K562 (cell line): ENCODE measurements around the gene WDR27. TPM values are rescaled to one million over a fixed set of nuclear protein-coding genes. Genes with fewer than 3 reads are reported as not detected.
A peak's percentile ranks its signal among the peaks of the same experiment; 100 is the strongest.

ENCODE experiments used
- ATAC-seq: fragments of 200-7000 bp; cut with Tn5 transposase; 3 replicates; pipeline ENCODE4 v1.9.1; 2020; ENCODE audit warnings: moderate library complexity
- BruUV-seq: library from RNA; stranded (reverse); fragments of 400-500 nt; replicated peaks from 2 replicates; lab custom pipeline; 2021; lab: Mats Ljungman, UMichigan
- CTCF ChIA-PET: fragments of 300-600 bp; formaldehyde crosslinking; extraction: SDS; loops from one replicate; lab custom pipeline; 2021; ENCODE audit warnings: low intra/inter-chr PET ratio; lab: Yijun Ruan, JAX
- POLR2A ChIA-PET: fragments of 300-600, 350-650 bp; sonication (Branson Sonifier 250); formaldehyde crosslinking; extraction: SDS; loops from one replicate; lab custom pipeline; 2021; ENCODE audit warnings: antibody characterized with exemption, inconsistent platforms; lab: Yijun Ruan, JAX
- DNase-seq, 4 experiments: peaks; one replicate each; pipeline versions ENCODE4 v3.0.0 to v3.0.0-alpha.2; 2011 to 2018; ENCODE audit warnings: low spot score in 3 of 4, mixed read lengths in 3 of 4; ENCODE audit errors: extremely low read depth in 1 of 4
- FAIRE-seq: peaks from 2 replicates; lab custom pipeline; 2011; peaks lifted over from hg19 to GRCh38; lab: Jason Lieb, UNC
- H2AFZ ChIP-seq: 2 replicates; pipeline ENCODE4 v1.6.0; 2011; ENCODE audit warnings: low read depth, low read length, control low read depth, inconsistent platforms
- H3K27ac ChIP-seq: fragments of 200-600 bp; 3 replicates; pipeline ENCODE4 v1.8.0; 2011; ENCODE audit warnings: low read depth, mild to moderate bottlenecking, control low read depth, inconsistent platforms, low read length, moderate library complexity, mixed read lengths; ENCODE audit errors: extremely low read depth
- H3K27me3 ChIP-seq, 2 experiments: fragments of 300-600 bp in 1 of 2; 2 replicates in 1 of 2; 3 replicates in 1 of 2; pipeline versions ENCODE4 v1.6.0 to v1.8.0; 2011; ENCODE audit warnings: inconsistent platforms in 2 of 2, low read length in 2 of 2, mild to moderate bottlenecking in 1 of 2, mixed read lengths in 1 of 2, moderate library complexity in 1 of 2; ENCODE audit not compliant: control insufficient read depth in 2 of 2, insufficient read depth in 2 of 2
- H3K36me3 ChIP-seq: fragments of 300-600 bp; 3 replicates; pipeline ENCODE4 v1.8.0; 2011; ENCODE audit warnings: mild to moderate bottlenecking, low read length, inconsistent platforms; ENCODE audit not compliant: control insufficient read depth, insufficient read depth
- H3K4me1 ChIP-seq, 2 experiments: fragments of 200-600 bp in 1 of 2; replicated peaks in 1 of 2; 2 replicates in 1 of 2; 3 replicates in 1 of 2; pipeline versions ENCODE4 v1.5.1 to v1.8.0; 2011; ENCODE audit warnings: inconsistent platforms in 2 of 2, low read length in 2 of 2, mild to moderate bottlenecking in 1 of 2, mixed read lengths in 1 of 2, moderate library complexity in 1 of 2; ENCODE audit not compliant: control insufficient read depth in 2 of 2, insufficient read depth in 2 of 2
- H3K4me2 ChIP-seq: 2 replicates; pipeline ENCODE4 v1.6.1; 2011; ENCODE audit warnings: low read length, control low read depth, inconsistent platforms, mixed read lengths; ENCODE audit not compliant: insufficient read depth
- H3K4me3 ChIP-seq: fragments of 200-600 bp; sonication (generic), shearing (Covaris generic); 2 replicates; pipeline ENCODE4 v1.5.1; 2016; ENCODE audit warnings: control low read depth, inconsistent platforms
- H3K79me2 ChIP-seq: fragments of 200-600 bp; 3 replicates; pipeline ENCODE4 v1.8.0; 2011; ENCODE audit warnings: low read length, inconsistent platforms; ENCODE audit not compliant: control insufficient read depth, insufficient read depth
- H3K9ac ChIP-seq, 2 experiments: 2 replicates each; pipeline versions ENCODE4 v1.6.0 to v1.6.1; 2011; ENCODE audit warnings: low read depth in 2 of 2, low read length in 2 of 2, control low read depth in 1 of 2, inconsistent platforms in 1 of 2, mild to moderate bottlenecking in 1 of 2, mixed read lengths in 1 of 2; ENCODE audit not compliant: insufficient read depth in 1 of 2
- H3K9me1 ChIP-seq: one replicate; pipeline ENCODE4 v1.6.0; 2011; ENCODE audit warnings: inconsistent platforms, mild to moderate bottlenecking, low read length, moderate library complexity; ENCODE audit not compliant: control insufficient read depth, insufficient read depth
- H3K9me3 ChIP-seq: replicated peaks from 2 replicates; pipeline ENCODE4 v1.5.1; 2011; ENCODE audit warnings: low read depth, low read length, inconsistent platforms; ENCODE audit not compliant: control insufficient read depth, insufficient read depth
- H4K20me1 ChIP-seq: replicated peaks from 2 replicates; pipeline ENCODE4 v1.6.1; 2011; ENCODE audit warnings: low read length, inconsistent platforms, mixed read lengths; ENCODE audit not compliant: control insufficient read depth, insufficient read depth
- BACH1 ChIP-seq: fragments of 200-800 bp; sonication (Bioruptor generic); IDR thresholded peaks from 2 replicates; pipeline ENCODE4 v1.6.1; 2016; ENCODE audit warnings: missing genetic modification characterization, missing compliant biosample characterization
- CBFA2T2 ChIP-seq: fragments of 450-650 bp; conservative IDR thresholded peaks from 2 replicates; pipeline ENCODE4 v1.6.1; 2017; ENCODE audit warnings: mild to moderate bottlenecking
- CBX3 ChIP-seq, 2 experiments: IDR thresholded peaks; 1 replicate in 1 of 2; 2 replicates in 1 of 2; pipeline ENCODE4 v1.6.1; 2012; ENCODE audit warnings: inconsistent platforms in 2 of 2, low read length in 2 of 2, borderline replicate concordance in 1 of 2, control low read depth in 1 of 2
- CCNT2 ChIP-seq: IDR thresholded peaks from 2 replicates; pipeline ENCODE4 v1.6.1; 2011; ENCODE audit warnings: borderline replicate concordance, low read depth, mild to moderate bottlenecking, moderate library complexity, mixed read lengths, low read length; ENCODE audit not compliant: insufficient read length; ENCODE audit errors: extremely low read depth
- ELF1 ChIP-seq: fragments of 200-800 bp; sonication (Bioruptor generic); IDR thresholded peaks from 2 replicates; pipeline ENCODE4 v1.6.1; 2016; ENCODE audit warnings: missing genetic modification characterization, missing compliant biosample characterization
- HNRNPK ChIP-seq: fragments of 200-400 bp; formaldehyde crosslinking; IDR thresholded peaks from one replicate; pipeline ENCODE4 v1.6.1; 2018; ENCODE audit warnings: mild to moderate bottlenecking, low read depth, low read length; ENCODE audit not compliant: poor library complexity, severe bottlenecking
- NFIX ChIP-seq: fragments of 250-450 bp; sonication (Bioruptor Pico); IDR thresholded peaks from 2 replicates; pipeline ENCODE4 v1.4.0; 2020; ENCODE audit warnings: low read depth, mild to moderate bottlenecking, moderate library complexity
- PHF20 ChIP-seq: fragments of 450-650 bp; IDR thresholded peaks from 2 replicates; pipeline ENCODE4 v1.6.1; 2018; ENCODE audit not compliant: partially characterized antibody
- PHF21A ChIP-seq: fragments of 450-650 bp; IDR thresholded peaks from 2 replicates; pipeline ENCODE4 v1.6.1; 2017; ENCODE audit warnings: low read depth, borderline replicate concordance
- SIN3A ChIP-seq, 2 experiments: fragments of 150-350 bp in 1 of 2; IDR thresholded peaks; 2 replicates each; pipeline ENCODE4 v1.6.1; 2011 to 2016; ENCODE audit warnings: borderline replicate concordance in 2 of 2, low read depth in 2 of 2, low read length in 2 of 2, mild to moderate bottlenecking in 2 of 2, moderate library complexity in 2 of 2; ENCODE audit not compliant: control insufficient read depth in 1 of 2
- SMARCE1 ChIP-seq: fragments of 450-650 bp; IDR thresholded peaks from 2 replicates; pipeline ENCODE4 v1.7.1; 2016; ENCODE audit warnings: mild to moderate bottlenecking
- TAF15 ChIP-seq: fragments of 200-400 bp; formaldehyde crosslinking; IDR thresholded peaks from 2 replicates; pipeline ENCODE4 v1.6.1; 2017; ENCODE audit warnings: mild to moderate bottlenecking, low read depth, low read length, moderate library complexity
- TBL1XR1 ChIP-seq, 2 experiments: IDR thresholded peaks; 2 replicates each; pipeline ENCODE4 v1.6.1; 2012; ENCODE audit warnings: improper control_type of control experiment in 2 of 2, low read length in 2 of 2, mild to moderate bottlenecking in 1 of 2
- ZBTB34 ChIP-seq: fragments of 250-450 bp; sonication (Bioruptor Pico); IDR thresholded peaks from 2 replicates; pipeline ENCODE4 v1.8.0; 2021; ENCODE audit warnings: mild to moderate bottlenecking, moderate library complexity
- ZNF263 ChIP-seq: sonication (generic); formaldehyde crosslinking; IDR thresholded peaks from 2 replicates; pipeline ENCODE4 v1.8.0; 2022; ENCODE audit warnings: mild to moderate bottlenecking, missing genetic modification reagents, borderline replicate concordance
- ZNF398 ChIP-seq: fragments of 250-450 bp; sonication (Bioruptor Pico); IDR thresholded peaks from 2 replicates; pipeline ENCODE4 v1.8.0; 2021; ENCODE audit warnings: moderate library complexity, mild to moderate bottlenecking, inconsistent platforms
- ZNF511 ChIP-seq: sonication (generic); formaldehyde crosslinking; IDR thresholded peaks from 2 replicates; pipeline ENCODE4 v1.8.0; 2022; ENCODE audit warnings: mild to moderate bottlenecking, missing genetic modification reagents
- WGBS: fragments of 100-300 bp; shearing (Covaris generic); methylation state at CpG from one replicate; pipeline ENCODE4 v1.1.6; 2016; ENCODE audit warnings: low coverage, mixed read lengths; ENCODE audit not compliant: insufficient coverage; ENCODE audit errors: missing lambda C conversion rate; 5-methylcytosine and 5-hydroxymethylcytosine counted together
- in situ Hi-C: fragments of 300-500 bp; cut with MboI; formaldehyde crosslinking; loops from 4 replicates; pipeline ENCODE4 v1.15.0; 2018; ENCODE audit warnings: inconsistent platforms, mixed read lengths
- intact Hi-C: fragments of 100-400 bp; cut with micrococcal nuclease; formaldehyde crosslinking; loops from 2 replicates; pipeline ENCODE4 v1.14.2; 2022
- polyA plus RNA-seq, 8 experiments: library from polyadenylated mRNA; depleted of rRNA in 4 of 8; stranded (reverse) in 5 of 8; unstranded in 3 of 8; fragments of >200 nt; fragmentation: Nextera tagmentation in 2 of 8; fragmentation: Illumina TruSeq in 1 of 8; extraction: Ambion mirVana in 2 of 8; extraction: Trizol in 1 of 8; gene quantifications; 2 replicates each; pipeline versions ENCODE4 v1.2.1 to v1.2.3, GENCODE V29; 2011 to 2014; ENCODE audit warnings: inconsistent platforms in 1 of 8, missing spikeins in 1 of 8
- total RNA-seq, 7 experiments: library from RNA; depleted of rRNA in 6 of 7; stranded (reverse); fragments of >200 nt in 6 of 7; fragmentation: Illumina TruSeq in 2 of 7; extraction: Trizol in 2 of 7; gene quantifications; 2 replicates each; pipeline versions ENCODE4 v1.2.1 to v1.2.3, GENCODE V29; 2011 to 2021; ENCODE audit warnings: low replicate concordance in 1 of 7

WDR27 gene
- total and polyA plus RNA-seq, 9 of the 15 experiments (the other 6 are each of a cell fraction or from before 2014, with no cell fraction given): 4.3 to 77.2 (median 22.7) TPM

- ATAC-seq: peak; percentile 70
- Histone ChIP-seq H2AFZ (peak overlapping the region; percentile 66), H3K9me1 (no peaks in the 10 kb centered on the region), H3K9ac (peak overlapping the region; percentile 79 to 96), H3K4me1 (peaks cover 25 to 31% of the 10 kb centered on the region in 2 experiments), H3K27me3 (no peaks in the 10 kb centered on the region), H3K4me2 (peak overlapping the region; percentile 93), H3K79me2 (peaks cover 47% of the 10 kb centered on the region), H3K27ac (peak overlapping the region; percentile 72), H4K20me1 (peaks cover 6% of the 10 kb centered on the region), H3K9me3 (no peaks in the 10 kb centered on the region), H3K36me3 (peaks cover 13% of the 10 kb centered on the region), H3K4me3 (peak overlapping the region; percentile 63)
- FAIRE-seq: peak; percentile 26
- CTCF ChIA-PET: interaction anchor here (1.0 kb wide), 1 partner anchor 28 kb away, joined by 4 read pairs; the partner anchor contains the start of genes DYNLT2 and ERMARD
- under 1% methylated on average over 53 of the region's 70 CpGs for WGBS
- BruUV-seq: no TSS peak
- peak; percentile 79 to 86 (median 84) for DNase-seq
- POLR2A ChIA-PET: interaction anchor here (0.6 to 7.0 kb wide), 8 partner anchors 8 to 409 kb away, joined by 3 to 46 read pairs (median 6); partner anchors contain the start of genes C6orf120, DYNLT2, ERMARD and WDR27
- in situ Hi-C loops (no loop called here), intact Hi-C loops (no loop called here)
- TF ChIP-seq TAF15 (no peak), ZNF263 (CRISPR knock-in tag) (no peak), NFIX (CRISPR knock-in tag) (no peak), ZNF511 (0 out of 2 replicates have a peak, but pooled peaks have one; percentile 35), CBFA2T2 (no peak), SIN3A (IDR thresholded peaks at IDR 0.05; ENCODE audit: borderline replicate concordance in 2 of 2, control insufficient read depth in 1 of 2, low read depth in 2 of 2, low read length in 2 of 2) (peak; percentile 8 to 63; a peak in 2 of 4 replicates), CCNT2 (peak; percentile 67), SMARCE1 (no peak), HNRNPK (no peak), PHF21A (no peak), ZBTB34 (CRISPR knock-in tag) (no peak), ELF1 (tag) (no peak), TBL1XR1 (IDR thresholded peaks at IDR 0.05; ENCODE audit: low read length in 2 of 2) (0 out of 4 replicates have a peak, but pooled peaks of 1 of the 2 experiments have one; percentile 3), BACH1 (tag) (no peak), CBX3 (IDR thresholded peaks at IDR 0.05; ENCODE audit: borderline replicate concordance in 1 of 2, low read length in 2 of 2) (no peak), PHF20 (peak; percentile 21), ZNF398 (CRISPR knock-in tag) (no peak)
These were observed 21.5 kb upstream of the WDR27 start for GRCh38 chr6:169723200-169723909.
